Panc1 (cell line): ENCODE results near the gene ANKRD36. TPM values are rescaled to one million over a fixed set of nuclear protein-coding genes. Genes with fewer than 3 reads are reported as not detected.
A peak's percentile ranks its signal among the peaks of the same experiment; 100 is the strongest.
"Not testable (repeated sequence)": the region's sequence is repeated elsewhere in the genome, so short reads cannot be mapped to it uniquely, and the experiment has no call there.

Source experiments
- ATAC-seq: fragments of 200-7000 bp; cut with Tn5 transposase; 2 replicates; pipeline ENCODE4 v1.9.1; 2020; ENCODE audit warnings: mild to moderate bottlenecking, moderate library complexity
- BruUV-seq: library from RNA; stranded (reverse); fragments of 400-500 nt; replicated peaks from 2 replicates; lab custom pipeline; 2021; lab: Mats Ljungman, UMichigan
- CTCF ChIA-PET: fragments of 300-600 bp; sonication (Branson Sonifier 250); formaldehyde crosslinking; loops from one replicate; lab custom pipeline; 2022; ENCODE audit warnings: antibody characterized with exemption; lab: Charles Lee
- POLR2A ChIA-PET: fragments of 300-600 bp; sonication (Branson Sonifier 250); formaldehyde crosslinking; loops from one replicate; lab custom pipeline; 2022; ENCODE audit warnings: antibody characterized with exemption; lab: Charles Lee
- DNase-seq: peaks from one replicate; pipeline ENCODE4 v3.0.0-alpha.2; 2010; ENCODE audit warnings: low read depth, low spot score
- H3K27ac ChIP-seq: 2 replicates; pipeline ENCODE4 v1.5.1; 2011; ENCODE audit warnings: mild to moderate bottlenecking, low read length, inconsistent platforms
- H3K27me3 ChIP-seq: fragments of 200-500 bp; sonication (Bioruptor generic); 2 replicates; pipeline ENCODE4 v1.6.0; 2014; ENCODE audit warnings: low read length, inconsistent platforms; ENCODE audit not compliant: control insufficient read depth, insufficient read depth
- H3K36me3 ChIP-seq: fragments of 200-500 bp; sonication (Bioruptor generic); 2 replicates; pipeline ENCODE4 v1.5.1; 2014; ENCODE audit warnings: inconsistent platforms, mild to moderate bottlenecking, low read length, moderate library complexity; ENCODE audit not compliant: control insufficient read depth, insufficient read depth
- H3K4me1 ChIP-seq: 2 replicates; pipeline ENCODE4 v1.5.1; 2011; ENCODE audit warnings: inconsistent platforms, mild to moderate bottlenecking, low read length, moderate library complexity; ENCODE audit not compliant: control insufficient read depth, insufficient read depth
- H3K4me3 ChIP-seq, 2 experiments: 2 replicates each; pipeline ENCODE4 v1.5.1; 2011 to 2012; ENCODE audit warnings: low read depth in 2 of 2, low read length in 2 of 2, mild to moderate bottlenecking in 2 of 2, inconsistent platforms in 1 of 2, moderate library complexity in 1 of 2
- H3K9me3 ChIP-seq: fragments of 200-500 bp; sonication (Bioruptor generic); 2 replicates; pipeline ENCODE4 v1.5.1; 2014; ENCODE audit warnings: low read depth, mild to moderate bottlenecking, inconsistent platforms, low read length, moderate library complexity; ENCODE audit not compliant: control insufficient read depth, insufficient read depth
- CTCF ChIP-seq: fragments of 450-650 bp; IDR thresholded peaks from 2 replicates; pipeline ENCODE4 v1.5.1; 2017; ENCODE audit warnings: mild to moderate bottlenecking
- in situ Hi-C: cut with HindIII; loops from 2 replicates; pipeline ENCODE4 v1.10.0; 2016; ENCODE audit warnings: low sequenced_read_pairs, low pct_unique_long_range_greater_than_20kb
- intact Hi-C: fragments of 100-400 bp; cut with micrococcal nuclease; formaldehyde crosslinking; loops from one replicate; pipeline ENCODE4 v1.10.0; 2022; ENCODE audit not compliant: unreplicated experiment
- total RNA-seq: library from RNA; stranded (reverse); gene quantifications from one replicate; pipeline ENCODE4 v1.2.1, GENCODE V29; 2021; ENCODE audit not compliant: unreplicated experiment

Gene ANKRD36
- total RNA-seq, 1 experiment from 2014 or later, result 17.6 TPM

- H3K4me1 ChIP-seq, POLR2A ChIA-PET, in situ Hi-C loops, BruUV-seq, intact Hi-C loops, H3K36me3 ChIP-seq, H3K9me3 ChIP-seq, H3K27me3 ChIP-seq: not testable (repeated sequence)
- CTCF ChIA-PET, result interaction anchor here (0.6 to 1.3 kb wide), 5 partner anchors 101 to 254 kb away, joined by 3 to 9 read pairs (median 5); partner anchors contain the start of gene ANKRD39
- peak overlapping the region; percentile 77 for H3K27ac ChIP-seq
- ATAC-seq, result peak; percentile 58
- peak; percentile 85 for TF ChIP-seq CTCF
- peak overlapping the region; percentile 63 to 69 for H3K4me3 ChIP-seq
- peak; percentile 69 for DNase-seq
Observed at GRCh38 chr2:97112320-97113049, 468 bp upstream of the ANKRD36 start.

GRCh38 chr2:97113882-97114255 is 916 bp downstream of the ANKRD36 start:
- H3K4me1 ChIP-seq, H3K9me3 ChIP-seq, BruUV-seq, POLR2A ChIA-PET, intact Hi-C loops, CTCF ChIA-PET, DNase-seq, H3K27me3 ChIP-seq, in situ Hi-C loops, H3K36me3 ChIP-seq: not testable (repeated sequence)
- Histone ChIP-seq H3K4me3 (peak overlapping the region; percentile 63 to 69), H3K27ac (peak overlapping the region; percentile 79)
- ATAC-seq, result peak; percentile 15; the same call in 1 of the 2 replicates

- H3K9me3 ChIP-seq, in situ Hi-C loops, BruUV-seq, intact Hi-C loops, DNase-seq, H3K27me3 ChIP-seq, CTCF ChIA-PET, H3K27ac ChIP-seq, H3K4me1 ChIP-seq, ATAC-seq, POLR2A ChIA-PET, H3K36me3 ChIP-seq, H3K4me3 ChIP-seq: not testable (repeated sequence)
Observed at GRCh38 chr2:97129090-97129489, 16.1 kb downstream of the ANKRD36 start.

GRCh38 chr2:97144016-97144415 is 31.1 kb downstream of the ANKRD36 start:
- POLR2A ChIA-PET, in situ Hi-C loops, H3K9me3 ChIP-seq, DNase-seq, H3K36me3 ChIP-seq, intact Hi-C loops, H3K27ac ChIP-seq, BruUV-seq, CTCF ChIA-PET, ATAC-seq, H3K4me3 ChIP-seq, H3K4me1 ChIP-seq, H3K27me3 ChIP-seq: not testable (repeated sequence)

- POLR2A ChIA-PET, BruUV-seq, in situ Hi-C loops, DNase-seq, CTCF ChIA-PET, intact Hi-C loops, H3K4me1 ChIP-seq, H3K36me3 ChIP-seq, H3K27me3 ChIP-seq, H3K4me3 ChIP-seq, ATAC-seq, H3K27ac ChIP-seq, H3K9me3 ChIP-seq: not testable (repeated sequence)
Observed at GRCh38 chr2:97166548-97166947, 53.6 kb downstream of the ANKRD36 start.

GRCh38 chr2:97167938-97168337 is 55.0 kb downstream of the ANKRD36 start:
- ATAC-seq, DNase-seq, H3K27ac ChIP-seq, BruUV-seq, CTCF ChIA-PET, in situ Hi-C loops, H3K4me3 ChIP-seq, H3K36me3 ChIP-seq, intact Hi-C loops, H3K4me1 ChIP-seq, POLR2A ChIA-PET, H3K9me3 ChIP-seq, H3K27me3 ChIP-seq: not testable (repeated sequence)

GRCh38 chr2:97168583-97168982 is 55.6 kb downstream of the ANKRD36 start:
- CTCF ChIA-PET, in situ Hi-C loops, H3K9me3 ChIP-seq, BruUV-seq, H3K4me1 ChIP-seq, intact Hi-C loops, H3K4me3 ChIP-seq, ATAC-seq, DNase-seq, POLR2A ChIA-PET, H3K27me3 ChIP-seq, H3K36me3 ChIP-seq, H3K27ac ChIP-seq: not testable (repeated sequence)
